Stimulated activated CD4-positive, alpha-beta T cell treated with anti-CD3 and anti-CD28 coated beads, Interleukin-4, amount 100 ng/mL, for 4 hours (primary cell): ENCODE results near the gene SCFD2.
"Not testable (repeated sequence)": the region's sequence is repeated elsewhere in the genome, so short reads cannot be mapped to it uniquely, and the experiment has no call there.

Experiments
- DNase-seq, 2 experiments: peaks; one replicate each; pipeline ENCODE4 v3.0.0-alpha.2; 2020

Gene SCFD2

DNA sequence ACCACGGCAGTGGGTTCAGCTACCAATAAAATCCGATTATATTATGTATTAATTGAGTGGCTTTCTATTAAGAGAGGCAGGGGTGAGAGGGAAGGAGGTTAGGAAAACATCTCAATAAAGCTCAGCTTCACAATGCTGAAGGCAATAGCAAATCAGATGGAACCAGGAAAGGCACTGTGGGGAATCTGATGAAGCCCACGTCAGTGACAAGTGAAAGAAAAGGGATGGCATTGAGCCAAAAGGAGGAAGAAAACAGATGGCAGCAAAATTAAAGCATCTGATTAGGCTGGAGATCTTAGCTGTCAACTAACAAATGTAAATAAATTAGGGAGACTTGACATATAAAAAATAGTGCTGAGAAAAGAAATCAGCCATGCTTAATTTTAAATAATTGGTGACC, 322.8 kb downstream of the SCFD2 start:
- DNase-seq = no peak

DNA sequence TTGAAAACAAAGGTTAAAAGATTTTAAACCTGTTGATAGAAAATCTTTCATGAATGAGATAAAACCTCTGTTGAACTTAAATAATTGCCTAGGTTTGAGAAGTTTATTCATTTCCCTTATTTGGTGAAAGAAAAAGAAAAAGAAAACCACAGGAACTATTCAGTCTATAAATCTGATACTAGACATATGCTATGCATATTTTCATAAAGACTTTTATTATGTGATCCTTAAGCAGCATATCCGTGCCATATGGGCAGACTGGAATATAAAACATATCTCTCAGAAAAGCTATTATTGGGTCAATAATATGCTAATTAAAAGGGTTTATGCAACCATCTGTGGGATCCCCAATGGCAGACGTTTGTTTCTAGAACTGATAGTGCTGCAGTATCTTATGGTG, 325.0 kb downstream of the SCFD2 start:
- DNase-seq = no peak

GRCh38 chr4:53040459-53040815, 325.4 kb downstream of the SCFD2 start:
- no peak for DNase-seq

DNA sequence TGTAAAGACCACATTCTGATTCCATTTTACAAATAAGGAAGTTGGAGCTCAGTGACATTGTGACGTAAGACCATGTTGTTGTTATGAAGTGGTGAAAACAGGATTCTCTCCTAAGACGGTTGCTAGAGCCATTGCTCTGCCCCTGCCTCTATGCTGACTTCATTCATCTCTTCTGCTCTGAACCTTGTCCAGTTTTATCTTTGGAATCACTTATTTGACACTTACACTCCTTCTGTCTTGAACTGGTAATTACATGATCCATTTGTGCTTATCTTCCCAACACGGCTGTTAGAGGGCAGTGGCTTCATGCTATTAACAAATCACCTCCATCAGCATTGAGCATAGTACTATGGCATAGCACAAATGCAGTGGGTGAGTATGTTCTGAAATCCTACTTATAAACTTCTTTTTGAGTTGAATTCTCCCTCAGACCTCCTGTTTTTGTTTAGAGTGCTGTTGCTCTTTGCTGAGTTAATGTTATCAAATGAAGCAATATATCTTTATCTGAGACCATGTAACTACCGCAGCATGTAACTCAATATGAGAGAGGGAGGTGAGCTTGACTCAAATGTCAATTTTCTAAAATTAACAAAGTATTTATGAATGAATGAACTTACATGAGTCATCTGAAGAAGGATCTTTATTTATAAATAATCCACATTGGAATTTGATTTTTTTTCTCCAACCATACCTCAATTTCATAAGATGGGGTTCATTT, 326.0 kb downstream of the SCFD2 start:
- no peak for DNase-seq

- no peak for DNase-seq
Measured at GRCh38 chr4:53037892-53038291, 328.0 kb downstream of the SCFD2 start.

- not testable (repeated sequence) for DNase-seq
Measured at GRCh38 chr4:53032908-53033307, 333.0 kb downstream of the SCFD2 start.

- DNase-seq = no peak
Measured at GRCh38 chr4:53026233-53026632, 339.6 kb downstream of the SCFD2 start.

GRCh38 chr4:53023677-53024299, 342.1 kb downstream of the SCFD2 start:
- DNase-seq = no peak

- no peak for DNase-seq
Measured at GRCh38 chr4:53022513-53023100, 343.3 kb downstream of the SCFD2 start.

- no peak for DNase-seq
Measured at GRCh38 chr4:53021754-53022512, 343.9 kb downstream of the SCFD2 start.

DNA sequence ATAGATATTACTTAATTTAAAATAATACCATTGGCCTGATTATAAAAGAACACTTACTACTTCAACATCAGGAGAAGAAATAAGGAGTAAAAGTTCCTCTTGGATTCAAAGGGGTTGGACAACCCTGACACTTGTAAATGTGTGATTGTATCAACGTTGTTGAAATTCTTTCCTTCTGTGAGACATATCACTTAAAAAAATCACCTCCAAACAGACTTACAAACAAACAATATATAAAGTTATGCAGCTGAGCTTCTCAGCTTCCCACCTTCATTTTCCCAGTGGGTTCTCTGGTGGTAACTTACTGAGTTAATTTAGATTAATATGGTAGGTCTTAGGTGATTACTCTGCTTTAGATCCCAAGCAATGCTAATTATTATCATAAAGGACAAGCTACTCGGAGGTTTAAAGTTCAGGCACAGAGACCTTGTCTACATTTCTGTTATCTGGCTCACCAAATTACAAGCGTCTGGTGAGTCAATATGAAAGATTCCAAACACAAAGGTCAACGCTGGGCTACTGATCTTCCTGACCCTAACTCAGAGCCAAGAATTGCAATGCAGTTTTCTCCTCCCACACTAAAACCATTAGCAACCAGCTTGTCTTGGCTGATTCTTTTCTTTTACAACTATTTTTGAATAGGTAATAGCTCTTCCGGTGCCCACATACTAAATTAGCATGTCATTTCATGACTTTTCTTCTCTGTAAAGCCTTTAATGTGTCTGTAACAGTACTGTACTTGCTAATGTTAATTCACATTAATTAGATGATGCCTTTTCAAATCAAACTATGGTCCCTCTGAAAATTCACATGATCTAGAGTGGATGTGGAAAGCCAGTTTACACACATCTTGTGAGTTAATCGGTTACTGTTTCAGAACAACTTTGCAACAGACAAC, 346.1 kb downstream of the SCFD2 start:
- DNase-seq = no peak

GRCh38 chr4:53018471-53018870, 347.4 kb downstream of the SCFD2 start:
- no peak for DNase-seq

DNA sequence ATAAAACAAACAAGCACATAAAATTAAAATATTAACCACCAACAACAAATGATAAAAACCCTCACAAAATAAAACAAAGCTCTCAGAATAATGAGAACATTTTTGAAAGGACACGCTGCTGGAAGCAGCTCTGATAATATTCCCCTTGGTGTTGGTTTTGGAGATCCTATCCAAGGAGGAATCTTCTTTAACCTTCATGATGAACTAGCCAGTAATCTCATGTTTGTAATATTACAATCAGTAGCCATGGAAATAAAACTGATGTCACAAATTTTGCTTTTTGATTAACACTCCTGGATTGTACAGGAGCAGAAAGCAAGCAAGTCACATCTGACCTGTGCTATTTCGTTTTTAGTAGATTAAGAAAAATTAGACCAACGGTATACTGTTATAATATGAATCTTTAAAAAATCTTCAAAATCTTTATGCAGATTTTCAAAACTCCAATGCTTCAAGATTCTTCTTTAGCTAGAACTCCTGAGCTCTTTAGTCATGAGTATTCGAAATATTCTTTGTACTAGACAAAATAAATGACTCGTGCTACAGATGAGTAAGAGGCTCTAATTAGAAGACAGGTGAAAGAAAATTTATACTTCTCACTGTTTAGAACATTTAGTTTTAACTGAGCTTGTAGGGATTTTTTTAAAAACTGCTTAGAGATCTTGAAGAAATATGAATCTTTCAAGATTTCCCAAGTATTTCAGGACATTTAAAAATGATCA, 349.6 kb downstream of the SCFD2 start:
- DNase-seq = no peak

GRCh38 chr4:53015681-53016080, 350.2 kb downstream of the SCFD2 start:
- no peak for DNase-seq

- DNase-seq = no peak
Measured at GRCh38 chr4:53014881-53015280, 351.0 kb downstream of the SCFD2 start.

DNA sequence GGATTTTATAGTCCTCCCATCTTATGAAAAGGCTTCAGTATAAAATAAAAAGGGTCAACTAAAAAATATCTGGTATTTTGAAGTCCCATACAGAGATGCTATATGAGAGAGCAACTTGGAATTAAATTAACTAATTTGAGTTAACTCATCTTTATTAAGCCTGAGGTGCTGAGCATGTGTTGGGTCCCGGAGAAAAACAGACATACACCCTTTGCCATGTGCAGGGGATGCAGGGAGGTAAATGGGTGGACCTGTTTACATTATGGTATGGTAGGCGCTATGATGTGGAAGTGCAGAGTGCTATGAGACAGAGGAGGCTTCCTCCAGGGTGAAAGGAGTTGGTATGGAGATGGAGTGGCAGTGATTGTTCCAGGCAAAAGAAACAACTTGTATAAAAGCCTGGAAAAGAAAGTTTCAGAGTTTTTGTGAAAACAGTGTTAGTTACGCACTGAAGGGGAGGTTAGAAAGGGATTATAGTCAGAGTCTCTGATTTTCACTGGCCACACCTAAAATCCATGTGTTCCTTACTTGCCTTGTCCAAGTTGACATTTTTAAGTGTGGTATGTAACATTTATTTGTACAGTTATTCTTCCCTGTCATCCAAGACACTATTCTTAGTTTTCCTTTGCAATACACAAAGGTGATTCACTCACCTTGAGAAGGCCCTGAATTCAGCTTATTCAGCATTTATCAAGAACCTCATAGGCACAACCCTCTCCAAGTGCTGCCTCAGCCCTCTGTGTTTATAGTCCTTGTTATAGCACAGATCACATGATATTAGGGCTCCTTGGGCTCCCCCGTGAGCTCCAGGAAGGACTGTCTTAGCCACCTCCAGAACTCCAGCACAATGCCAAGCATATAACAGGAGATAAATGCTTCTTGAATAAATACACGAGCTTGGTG, 351.7 kb downstream of the SCFD2 start:
- DNase-seq = no peak

DNA sequence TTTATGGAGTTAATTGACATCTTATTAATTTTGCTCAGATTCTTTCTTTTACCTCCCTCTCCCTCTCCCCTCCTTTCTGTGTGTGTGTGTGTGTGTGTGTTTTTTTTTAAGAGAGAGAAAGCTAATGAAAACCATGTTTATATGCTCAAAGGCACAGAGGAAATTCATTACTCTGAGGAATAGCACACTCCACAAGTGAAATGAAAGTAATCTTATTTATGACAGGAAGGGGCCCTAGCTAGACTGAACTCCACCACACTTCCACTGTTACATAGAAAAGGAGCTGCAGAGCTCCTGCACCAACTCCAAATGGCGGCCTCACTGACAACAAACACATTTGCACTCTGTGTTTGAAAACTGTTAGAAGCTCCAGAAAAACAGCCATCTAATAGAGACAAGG, 353.1 kb downstream of the SCFD2 start:
- no peak for DNase-seq

- no peak for DNase-seq
Measured at GRCh38 chr4:53011259-53011905, 354.5 kb downstream of the SCFD2 start.

GRCh38 chr4:53010318-53010717, 355.5 kb downstream of the SCFD2 start:
- DNase-seq = no peak

DNA sequence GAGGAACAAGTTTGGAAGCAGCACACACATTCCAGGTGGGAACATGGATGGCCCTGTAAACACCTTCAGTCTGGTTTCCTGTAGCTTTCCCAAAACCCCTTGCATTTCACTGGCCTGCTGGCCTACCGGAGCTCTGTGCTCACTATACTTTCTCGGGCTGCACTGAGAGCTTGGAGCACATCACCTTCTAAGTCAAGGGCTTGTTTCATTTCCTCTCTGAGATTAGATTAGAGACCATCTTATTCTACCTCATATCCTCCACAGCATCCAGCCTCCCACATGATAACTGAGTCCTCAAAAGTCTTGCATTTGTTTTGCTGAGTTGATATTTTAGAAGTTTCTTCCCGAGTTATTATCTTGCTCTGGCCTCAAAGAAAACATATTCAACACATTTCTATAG, 356.0 kb downstream of the SCFD2 start:
- no peak for DNase-seq
